ENCODE measurements around the gene AKR1A1.
"Not testable (repeated sequence)": the region's sequence is repeated elsewhere in the genome, so short reads cannot be mapped to it uniquely, and the experiment has no call there.

AKR1A1 gene

GRCh38 chr1:45523975-45524374 is 26.7 kb upstream of the AKR1A1 start:
- not testable (repeated sequence) for DNase-seq (ENCODE audit: low read depth)

- no peak for DNase-seq (ENCODE audit: low read depth)
Observed at GRCh38 chr1:45526135-45526644, 24.4 kb upstream of the AKR1A1 start.

- no peak for DNase-seq (ENCODE audit: low read depth)
Observed at GRCh38 chr1:45530632-45531135, 19.9 kb upstream of the AKR1A1 start.

- DNase-seq (ENCODE audit: low read depth) = no peak
Observed at GRCh38 chr1:45531873-45532272, 18.8 kb upstream of the AKR1A1 start.

- no peak for DNase-seq (ENCODE audit: low read depth)
Observed at GRCh38 chr1:45535988-45536766, 14.4 kb upstream of the AKR1A1 start.

- DNase-seq (ENCODE audit: low read depth) = no peak
Observed at GRCh38 chr1:45536886-45537285, 13.7 kb upstream of the AKR1A1 start.

GRCh38 chr1:45541193-45541592 is 9.4 kb upstream of the AKR1A1 start:
- DNase-seq (ENCODE audit: low read depth) = no peak

- no peak for DNase-seq (ENCODE audit: low read depth)
Observed at GRCh38 chr1:45542591-45542990, 8.0 kb upstream of the AKR1A1 start.

GRCh38 chr1:45543581-45544417 is 6.8 kb upstream of the AKR1A1 start:
- peak; percentile 38 for DNase-seq (ENCODE audit: low read depth)

- DNase-seq (ENCODE audit: low read depth) = no peak
Observed at GRCh38 chr1:45544530-45544929, 6.1 kb upstream of the AKR1A1 start.

- no peak for DNase-seq (ENCODE audit: low read depth)
Observed at GRCh38 chr1:45545019-45545493, 5.6 kb upstream of the AKR1A1 start.

- no peak for DNase-seq (ENCODE audit: low read depth)
Observed at GRCh38 chr1:45545553-45546310, 4.9 kb upstream of the AKR1A1 start.

GRCh38 chr1:45551684-45552083 is 1.1 kb downstream of the AKR1A1 start:
- DNase-seq (ENCODE audit: low read depth) = no peak

- no peak for DNase-seq (ENCODE audit: low read depth)
Observed at GRCh38 chr1:45552331-45552730, 1.7 kb downstream of the AKR1A1 start.

GRCh38 chr1:45554198-45554597 is 3.6 kb downstream of the AKR1A1 start:
- DNase-seq (ENCODE audit: low read depth) = no peak

- no peak for DNase-seq (ENCODE audit: low read depth)
Observed at GRCh38 chr1:45557422-45557944, 6.9 kb downstream of the AKR1A1 start.

- DNase-seq (ENCODE audit: low read depth) = no peak
Observed at GRCh38 chr1:45563843-45564242, 13.2 kb downstream of the AKR1A1 start.

- no peak for DNase-seq (ENCODE audit: low read depth)
Observed at GRCh38 chr1:45566722-45567121, 16.1 kb downstream of the AKR1A1 start.

GRCh38 chr1:45567911-45568310 is 17.3 kb downstream of the AKR1A1 start:
- no peak for DNase-seq (ENCODE audit: low read depth)

GRCh38 chr1:45568421-45568820 is 17.8 kb downstream of the AKR1A1 start:
- no peak for DNase-seq (ENCODE audit: low read depth)

- no peak for DNase-seq (ENCODE audit: low read depth)
Observed at GRCh38 chr1:45569571-45569961, 18.9 kb downstream of the AKR1A1 start.
